ENCODE data around the gene TUNAR. TPM values are rescaled to one million over a fixed set of nuclear protein-coding genes. Genes with fewer than 3 reads are reported as not detected.

The TUNAR gene
- total and polyA plus RNA-seq, 8 donors, result 0.10 to 1.7 (median 0.36) TPM; not detected in 4

- TF ChIP-seq EP300 (IDR thresholded peaks at IDR 0.05), result no peak
- TF ChIP-seq POLR2AphosphoS5 (IDR thresholded peaks at IDR 0.05), result no peak
- TF ChIP-seq POLR2A (IDR thresholded peaks at IDR 0.05), result no peak
- TF ChIP-seq CTCF (IDR thresholded peaks at IDR 0.05), result no peak
- DNase-seq, result no peak
- Histone ChIP-seq H3K27me3 (peaks cover 0 to 15% (median 0%) of the 10 kb centered on the region in 3 donors), H3K27ac (no peak overlapping the region), H3K36me3 (no peaks in the 10 kb centered on the region), H3K4me3 (no peak overlapping the region), H3K4me1 (peaks cover 0 to 10% (median 0%) of the 10 kb centered on the region in 4 donors), H3K9me3 (no peaks in the 10 kb centered on the region)
- intact Hi-C loops (cut with DNase I; ENCODE audit: low total_unique reads), result no loop called here
- WGBS, 5 donors, result 75 to 83% (median 79%) methylated on average over 4 of the region's 4 CpGs
Measured at GRCh38 chr14:95906591-95906990, 30.0 kb downstream of the TUNAR start.

DNA sequence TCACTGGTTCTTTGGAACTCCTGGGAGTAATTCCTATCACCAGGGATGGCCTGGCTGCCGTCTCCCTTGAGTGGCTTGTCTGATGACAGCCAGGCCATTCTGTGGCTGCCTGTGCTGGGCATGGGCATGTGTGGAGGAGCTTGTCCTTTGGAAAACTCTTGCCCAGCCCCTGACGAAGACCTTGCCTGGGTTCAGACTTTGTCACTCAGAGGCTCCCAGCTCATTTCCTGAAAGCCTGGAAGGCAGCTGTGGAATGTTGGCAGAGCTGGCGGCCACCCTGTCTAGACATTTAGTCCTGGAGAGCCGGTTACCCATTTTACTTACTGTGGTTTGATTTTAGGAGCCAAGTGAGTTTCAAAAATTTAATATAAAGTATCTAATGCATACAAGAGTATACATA, 34.0 kb downstream of the TUNAR start:
- intact Hi-C loops (cut with DNase I; ENCODE audit: low total_unique reads), result no loop called here
- Histone ChIP-seq H3K4me1 (peaks cover 0 to 10% (median 0%) of the 10 kb centered on the region in 4 donors), H3K36me3 (no peaks in the 10 kb centered on the region), H3K9me3 (no peaks in the 10 kb centered on the region), H3K27me3 (peaks cover 0 to 27% (median 0%) of the 10 kb centered on the region in 3 donors), H3K27ac (no peak overlapping the region), H3K4me3 (no peak overlapping the region)
- no peak for TF ChIP-seq POLR2AphosphoS5 (IDR thresholded peaks at IDR 0.05)
- TF ChIP-seq POLR2A (IDR thresholded peaks at IDR 0.05), result no peak
- no peak for TF ChIP-seq EP300 (IDR thresholded peaks at IDR 0.05)
- TF ChIP-seq CTCF (IDR thresholded peaks at IDR 0.05), result no peak
- DNase-seq, result no peak
- WGBS, 5 donors, result 18 to 46% (median 28%) methylated on average over 4 of the region's 4 CpGs

- no peaks in the 10 kb centered on the region for H3K36me3 ChIP-seq
- no peak for DNase-seq
- intact Hi-C loops (cut with DNase I; ENCODE audit: low total_unique reads), result no loop called here
- H3K4me1 ChIP-seq, result peaks cover 0 to 10% (median 0%) of the 10 kb centered on the region in 4 donors
- H3K27me3 ChIP-seq, result peaks cover 0 to 30% (median 0%) of the 10 kb centered on the region in 3 donors
- no peak for TF ChIP-seq POLR2AphosphoS5 (IDR thresholded peaks at IDR 0.05)
- no peak for TF ChIP-seq EP300 (IDR thresholded peaks at IDR 0.05)
- H3K4me3 ChIP-seq, result no peak overlapping the region
- H3K27ac ChIP-seq, result no peak overlapping the region
- H3K9me3 ChIP-seq, result no peaks in the 10 kb centered on the region
- 88 to 96% (median 95%) methylated on average over 7 of the region's 7 CpGs for WGBS, 5 donors
Measured at GRCh38 chr14:95911456-95911855, 34.8 kb downstream of the TUNAR start.

DNA sequence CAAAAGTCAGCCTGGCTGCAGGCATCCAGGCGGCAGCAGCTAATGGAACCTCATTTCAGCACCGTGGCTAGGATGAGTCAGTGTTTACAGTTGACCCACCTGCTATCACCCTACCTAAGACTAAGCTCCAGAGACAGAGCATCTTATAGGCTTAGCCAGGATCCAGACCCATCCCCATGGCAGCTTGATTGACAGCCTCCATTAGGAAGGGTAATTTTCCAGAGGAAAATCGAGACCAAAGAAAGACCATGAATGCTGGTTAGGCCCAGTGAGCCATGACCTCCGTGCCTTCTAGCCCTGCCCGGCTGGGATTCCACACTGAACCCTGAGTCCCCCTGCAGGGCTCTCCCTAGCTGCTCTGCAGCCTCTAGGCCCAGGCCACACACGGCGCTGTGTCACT, 38.7 kb downstream of the TUNAR start:
- H3K9me3 ChIP-seq, result no peaks in the 10 kb centered on the region
- TF ChIP-seq POLR2A (IDR thresholded peaks at IDR 0.05) (no peak), EP300 (IDR thresholded peaks at IDR 0.05) (no peak), POLR2AphosphoS5 (IDR thresholded peaks at IDR 0.05) (no peak), CTCF (IDR thresholded peaks at IDR 0.05) (no peak)
- no peak overlapping the region for H3K27ac ChIP-seq
- no peaks in the 10 kb centered on the region for H3K36me3 ChIP-seq
- no peak for DNase-seq
- WGBS, 5 donors, result 36 to 41% (median 38%) methylated on average over 7 of the region's 7 CpGs
- peaks cover 0 to 24% (median 0%) of the 10 kb centered on the region in 3 donors for H3K27me3 ChIP-seq
- peaks cover 0 to 7% (median 0%) of the 10 kb centered on the region in 4 donors for H3K4me1 ChIP-seq
- H3K4me3 ChIP-seq, result no peak overlapping the region
- intact Hi-C loops (cut with DNase I; ENCODE audit: low total_unique reads), result no loop called here

DNA sequence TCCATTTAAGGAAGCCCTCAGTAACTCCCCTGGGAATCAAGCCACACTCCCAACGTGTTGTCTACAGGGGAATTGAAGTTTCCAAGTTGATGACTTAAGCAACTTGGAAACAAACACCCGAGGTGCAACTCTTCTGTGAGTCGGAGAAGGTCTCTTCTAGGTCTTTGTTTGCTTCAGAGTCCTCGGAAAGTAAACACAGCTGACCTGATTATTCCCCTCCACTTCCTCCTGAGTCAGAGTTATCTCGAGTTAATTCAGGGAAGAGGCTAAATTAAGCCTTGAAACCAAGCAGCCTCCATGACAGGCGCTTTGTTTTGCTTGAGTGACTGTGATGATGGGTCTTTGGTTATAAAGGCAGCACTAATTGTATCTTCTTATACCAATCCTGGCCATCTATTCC, 41.8 kb downstream of the TUNAR start:
- 2 to 7% (median 5%) methylated on average over 6 of the region's 6 CpGs for WGBS, 5 donors
- Histone ChIP-seq H3K9me3 (no peaks in the 10 kb centered on the region), H3K27me3 (peaks cover 0 to 17% (median 0%) of the 10 kb centered on the region in 3 donors), H3K4me3 (no peak overlapping the region), H3K36me3 (no peaks in the 10 kb centered on the region), H3K4me1 (no peaks in the 10 kb centered on the region), H3K27ac (no peak overlapping the region)
- intact Hi-C loops (cut with DNase I; ENCODE audit: low total_unique reads), result no loop called here
- TF ChIP-seq CTCF (IDR thresholded peaks at IDR 0.05) (no peak), EP300 (IDR thresholded peaks at IDR 0.05) (no peak), POLR2AphosphoS5 (IDR thresholded peaks at IDR 0.05) (no peak), POLR2A (IDR thresholded peaks at IDR 0.05) (no peak)
- DNase-seq, result peak in 1 of 2 donors; percentile 23
